ENCODE data around the gene ENTR1. TPM values are rescaled to one million over a fixed set of nuclear protein-coding genes. Genes with fewer than 3 reads are reported as not detected.

Gene ENTR1
- total and polyA plus RNA-seq, 2 of the 4 experiments (the other 2 are of a cell fraction): 14.5 to 37.3 TPM

DNA sequence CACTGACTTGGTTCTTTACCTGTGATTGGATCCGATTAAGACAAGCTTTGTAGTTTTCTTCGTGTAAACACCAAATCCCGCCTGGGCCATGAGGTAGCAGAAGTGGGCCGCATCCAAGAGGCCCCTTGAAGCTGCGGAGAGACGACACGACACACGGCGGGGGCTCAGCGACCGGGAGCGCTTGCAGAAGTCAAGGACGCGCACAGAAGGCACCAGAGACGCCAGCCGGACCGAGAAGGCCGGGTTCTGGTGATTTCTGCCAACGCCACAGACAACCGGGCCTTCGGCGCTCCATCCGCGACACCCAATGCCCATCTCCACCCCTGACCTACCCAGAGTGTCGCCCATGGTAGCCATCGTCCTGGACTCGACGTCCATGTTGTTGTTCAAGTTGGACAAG is 49.0 kb upstream of the ENTR1 start:
- H4K5ac ChIP-seq (ENCODE audit: low read depth, low read length): no peak overlapping the region
- intact Hi-C loops (cut with micrococcal nuclease): no loop called here
- ATAC-seq (ENCODE audit: low read depth): no peak
- H4K8ac ChIP-seq (ENCODE audit: low read depth in 2 of 2, low read length in 2 of 2): no peak overlapping the region
- WGBS, 2 experiments (ENCODE audit: extremely low coverage in 2 of 2, insufficient read length in 1 of 2): 95% methylated on average over 22 of the region's 28 CpGs; no CpG with 5 or more reads in 1 of the 2 experiments
- no peak overlapping the region for H4K91ac ChIP-seq (ENCODE audit: insufficient read depth, low read depth, low read length)
- H2BK15ac ChIP-seq (ENCODE audit: low read depth, low read length): no peak overlapping the region
- no peak overlapping the region for H3K18ac ChIP-seq (ENCODE audit: low read depth, low read length)
- H4K20me1 ChIP-seq (ENCODE audit: insufficient read depth, low read length): peaks cover 29% of the 10 kb centered on the region
- in situ Hi-C loops (cut with MboI; ENCODE audit: low sequenced_read_pairs): no loop called here
- no peak overlapping the region for H3K27ac ChIP-seq (ENCODE audit: insufficient read depth, low read length)
- H2AFZ ChIP-seq (replicated peaks; ENCODE audit: low read length, poor library complexity): no peak overlapping the region
- no peaks in the 10 kb centered on the region for H3K4me1 ChIP-seq (ENCODE audit: control insufficient read depth, insufficient read depth, low read length)
- H3K27me3 ChIP-seq (ENCODE audit: control insufficient read depth, insufficient read depth, low read length): no peaks in the 10 kb centered on the region
- no peak overlapping the region for H3K4ac ChIP-seq (ENCODE audit: low read depth, low read length)
- no peak overlapping the region for H3K4me2 ChIP-seq (ENCODE audit: low read depth, low read length)
- TF ChIP-seq SMC3 (IDR thresholded peaks at IDR 0.05; ENCODE audit: low read depth, low read length): no peak
- no peak for TF ChIP-seq MAZ (IDR thresholded peaks at IDR 0.05; ENCODE audit: borderline replicate concordance, low read depth, low read length)
- TF ChIP-seq BHLHE40 (IDR thresholded peaks at IDR 0.05; ENCODE audit: low read depth, low read length): no peak
- TF ChIP-seq FOS (IDR thresholded peaks at IDR 0.05; ENCODE audit: low read depth, low read length): no peak
- no peak for TF ChIP-seq RCOR1 (IDR thresholded peaks at IDR 0.05; ENCODE audit: insufficient replicate concordance, low read length)
- no peak for TF ChIP-seq RFX5 (IDR thresholded peaks at IDR 0.05; ENCODE audit: low read depth, low read length)
- TF ChIP-seq MXI1 (IDR thresholded peaks at IDR 0.05; ENCODE audit: borderline replicate concordance, low read depth, low read length): no peak
- no peak for TF ChIP-seq CHD1 (IDR thresholded peaks at IDR 0.05; ENCODE audit: low read depth, low read length)
- no peak for TF ChIP-seq RAD21 (IDR thresholded peaks at IDR 0.05; ENCODE audit: low read length)
- TF ChIP-seq MAFK (IDR thresholded peaks at IDR 0.05; ENCODE audit: low read depth, low read length): no peak
- no peak for TF ChIP-seq ELK1 (IDR thresholded peaks at IDR 0.05; ENCODE audit: borderline replicate concordance, low read depth, low read length)
- TF ChIP-seq, protein P1, sequence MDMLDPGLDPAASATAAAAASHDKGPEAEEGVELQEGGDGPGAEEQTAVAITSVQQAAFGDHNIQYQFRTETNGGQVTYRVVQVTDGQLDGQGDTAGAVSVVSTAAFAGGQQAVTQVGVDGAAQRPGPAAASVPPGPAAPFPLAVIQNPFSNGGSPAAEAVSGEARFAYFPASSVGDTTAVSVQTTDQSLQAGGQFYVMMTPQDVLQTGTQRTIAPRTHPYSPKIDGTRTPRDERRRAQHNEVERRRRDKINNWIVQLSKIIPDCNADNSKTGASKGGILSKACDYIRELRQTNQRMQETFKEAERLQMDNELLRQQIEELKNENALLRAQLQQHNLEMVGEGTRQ (IDR thresholded peaks at IDR 0.05; ENCODE audit: low read depth, low read length): no peak
- TF ChIP-seq NFE2L2 (IDR thresholded peaks at IDR 0.05; ENCODE audit: low read depth, low read length): no peak
- TF ChIP-seq CTCF (conservative IDR thresholded peaks at IDR 0.05; ENCODE audit: low read depth, low read length): no peak
- no peak for TF ChIP-seq CEBPB (IDR thresholded peaks at IDR 0.05; ENCODE audit: low read depth, low read length)
- no peak for TF ChIP-seq POLR2A (IDR thresholded peaks at IDR 0.05; ENCODE audit: low read depth, low read length)
- no peak overlapping the region for H3K23ac ChIP-seq (ENCODE audit: low read depth, low read length)
- no peak overlapping the region for H2BK5ac ChIP-seq (ENCODE audit: low read depth, low read length, poor library complexity, severe bottlenecking)
- H3K36me3 ChIP-seq (ENCODE audit: control insufficient read depth, insufficient read depth, low read length): peaks cover 84% of the 10 kb centered on the region
- no peak overlapping the region for H2BK20ac ChIP-seq (ENCODE audit: low read depth, low read length)
- H3K14ac ChIP-seq (replicated peaks; ENCODE audit: low read depth, low read length): no peak overlapping the region
- no peak overlapping the region for H3K56ac ChIP-seq (ENCODE audit: extremely low read depth, insufficient read depth, low read length)
- ChIA-PET POLR2A (ENCODE audit: unreplicated experiment) (no interaction called here), CTCF (no interaction called here)
- H2AK9ac ChIP-seq (replicated peaks; ENCODE audit: low read depth, low read length, poor library complexity): no peak overlapping the region
- no peak overlapping the region for H2BK120ac ChIP-seq (ENCODE audit: low read depth, low read length)
- no peak overlapping the region for H3K4me3 ChIP-seq (ENCODE audit: insufficient read depth, low read depth, low read length)
- H2AK5ac ChIP-seq (ENCODE audit: low read depth, low read length): no peak overlapping the region
- no peaks in the 10 kb centered on the region for H3K9me1 ChIP-seq (ENCODE audit: insufficient read depth, low read length)
- DNase-seq: no peak
- dilution Hi-C loops (cut with HindIII; ENCODE audit: low sequenced_read_pairs, unreplicated experiment): no loop called here
- BruUV-seq (replicated peaks): no TSS peak
- no peak overlapping the region for H3K9ac ChIP-seq (ENCODE audit: low read depth, low read length)
- no peaks in the 10 kb centered on the region for H3K9me3 ChIP-seq (ENCODE audit: control insufficient read depth, insufficient read depth, low read length)
- H3K79me1 ChIP-seq (ENCODE audit: low read depth in 1 of 2, low read length in 2 of 2): peaks cover 13 to 27% of the 10 kb centered on the region in 2 experiments

Data from IMR-90 (cell line).